ENCODE measurements around the gene NT5DC1.

GRCh38 chr6:116282698-116283097 is 182.0 kb downstream of the NT5DC1 start:
- TF ChIP-seq CTCF (IDR thresholded peaks at IDR 0.05) (no peak), POLR2A (IDR thresholded peaks at IDR 0.05) (no peak)

All from body of pancreas (tissue), 4 donors.